SK-N-SH (cell line): Measurements from ENCODE around the gene GRK1. TPM values are rescaled to one million over a fixed set of nuclear protein-coding genes. Genes with fewer than 3 reads are reported as not detected.

Source experiments
- CTCF ChIA-PET: fragments of 300-600, 350-600 bp; formaldehyde crosslinking; extraction: SDS; loops from one replicate; lab custom pipeline; 2021; lab: Yijun Ruan, JAX
- POLR2A ChIA-PET: fragments of 350-600 bp; sonication (Branson Sonifier 250); formaldehyde crosslinking; extraction: SDS; loops from one replicate; lab custom pipeline; 2020; ENCODE audit warnings: antibody characterized with exemption, inconsistent platforms; lab: Yijun Ruan, JAX
- DNase-seq: peaks from one replicate; pipeline ENCODE4 v3.0.0; 2012
- H2AFZ ChIP-seq: fragments of 200-600 bp; sonication (generic); 2 replicates; pipeline ENCODE4 v1.8.1; 2016; ENCODE audit warnings: antibody characterized with exemption, mild to moderate bottlenecking, low read depth
- H3F3A ChIP-seq: fragments of 200-600 bp; sonication (generic); replicated peaks from 2 replicates; pipeline ENCODE3; 2016; ENCODE audit warnings: antibody characterized with exemption, mild to moderate bottlenecking; ENCODE audit not compliant: insufficient read depth
- H3K27ac ChIP-seq, 2 experiments: fragments of 200-500 bp in 1 of 2; fragments of 200-600 bp in 1 of 2; sonication (Bioruptor generic) in 1 of 2; sonication (generic), shearing (Covaris generic) in 1 of 2; 2 replicates each; pipeline versions ENCODE4 v1.5.1 to v1.6.1; 2014 to 2016; ENCODE audit warnings: low read depth in 2 of 2, inconsistent platforms in 1 of 2, low read length in 1 of 2, mild to moderate bottlenecking in 1 of 2, mixed read lengths in 1 of 2
- H3K27me3 ChIP-seq: fragments of 200-600 bp; sonication (generic), shearing (Covaris generic); 2 replicates; pipeline ENCODE4 v1.6.1; 2016; ENCODE audit warnings: mixed run types; ENCODE audit not compliant: insufficient read depth
- H3K36me3 ChIP-seq, 2 experiments: fragments of 200-500 bp in 1 of 2; fragments of 200-600 bp in 1 of 2; sonication (Bioruptor generic) in 1 of 2; sonication (generic) in 1 of 2; replicated peaks in 1 of 2; 2 replicates each; pipeline versions ENCODE3 to v1.5.1; 2014 to 2016; ENCODE audit warnings: low read length in 1 of 2, mild to moderate bottlenecking in 1 of 2; ENCODE audit not compliant: insufficient read depth in 2 of 2, control insufficient read depth in 1 of 2
- H3K4me1 ChIP-seq, 2 experiments: fragments of 200-500 bp in 1 of 2; fragments of 200-600 bp in 1 of 2; sonication (Bioruptor generic) in 1 of 2; sonication (generic), shearing (Covaris generic) in 1 of 2; 2 replicates each; pipeline versions ENCODE4 v1.5.1 to v1.6.1; 2014 to 2016; ENCODE audit warnings: low read depth in 1 of 2, low read length in 1 of 2, mixed run types in 1 of 2; ENCODE audit not compliant: insufficient read depth in 2 of 2, control insufficient read depth in 1 of 2
- H3K4me2 ChIP-seq: fragments of 200-600 bp; sonication (generic), shearing (Covaris generic); 2 replicates; pipeline ENCODE4 v1.6.1; 2017; ENCODE audit warnings: mixed run types
- H3K4me3 ChIP-seq, 2 experiments: fragments of 200-500 bp in 1 of 2; fragments of 200-600 bp in 1 of 2; sonication (Bioruptor generic) in 1 of 2; sonication (generic), shearing (Covaris generic) in 1 of 2; 2 replicates each; pipeline versions ENCODE4 v1.5.1 to v1.8.1; 2014 to 2016; ENCODE audit warnings: low read depth in 2 of 2, inconsistent platforms in 1 of 2, low read length in 1 of 2, mild to moderate bottlenecking in 1 of 2, mixed read lengths in 1 of 2, moderate library complexity in 1 of 2
- H3K79me2 ChIP-seq: fragments of 200-600 bp; sonication (generic); 2 replicates; pipeline ENCODE4 v1.8.1; 2017; ENCODE audit warnings: mild to moderate bottlenecking; ENCODE audit not compliant: insufficient read depth
- H3K9ac ChIP-seq: fragments of 200-600 bp; sonication (generic); 2 replicates; pipeline ENCODE4 v1.6.1; 2017; ENCODE audit warnings: mixed run types
- H3K9me2 ChIP-seq: fragments of 200-600 bp; sonication (generic); 2 replicates; pipeline ENCODE4 v1.6.1; 2017; ENCODE audit warnings: mixed run types
- H3K9me3 ChIP-seq: fragments of 200-600 bp; sonication (generic); 2 replicates; pipeline ENCODE4 v1.6.1; 2017; ENCODE audit warnings: mixed run types, mild to moderate bottlenecking, moderate library complexity
- H4K20me1 ChIP-seq: fragments of 200-600 bp; sonication (generic); 2 replicates; pipeline ENCODE4 v1.6.1; 2017; ENCODE audit warnings: mild to moderate bottlenecking, mixed run types; ENCODE audit not compliant: insufficient read depth
- CHD2 ChIP-seq: fragments of 150-350 bp; IDR thresholded peaks from 2 replicates; pipeline ENCODE4 v1.6.1; 2018; ENCODE audit warnings: low read length; ENCODE audit not compliant: partially characterized antibody
- CTCF ChIP-seq: fragments of 200-600 bp; sonication (generic); IDR thresholded peaks from 2 replicates; pipeline ENCODE4 v1.6.1; 2017; ENCODE audit warnings: antibody characterized with exemption, mild to moderate bottlenecking, moderate library complexity
- ELF1 ChIP-seq: IDR thresholded peaks from 2 replicates; pipeline ENCODE4 v1.4.0; 2012
- EP300 ChIP-seq, 2 experiments: IDR thresholded peaks; 2 replicates each; pipeline versions ENCODE4 v1.4.0 to v1.6.1; 2012; ENCODE audit warnings: borderline replicate concordance in 1 of 2, low read depth in 1 of 2, low read length in 1 of 2
- EZH2phosphoT487 ChIP-seq: fragments of 200-600 bp; sonication (generic); IDR thresholded peaks from 2 replicates; pipeline ENCODE4 v1.6.1; 2017; ENCODE audit warnings: low read depth, mixed run types, mild to moderate bottlenecking, antibody characterized with exemption, moderate library complexity, borderline replicate concordance
- FOXJ3 ChIP-seq: sonication (generic); formaldehyde crosslinking; IDR thresholded peaks from 2 replicates; pipeline ENCODE4 v1.5.1; 2020; ENCODE audit warnings: mild to moderate bottlenecking, missing genetic modification reagents
- FOXM1 ChIP-seq: IDR thresholded peaks from 2 replicates; pipeline ENCODE4 v1.4.0; 2012; ENCODE audit warnings: low read depth, mild to moderate bottlenecking
- GATA2 ChIP-seq: sonication (generic); formaldehyde crosslinking; IDR thresholded peaks from 2 replicates; pipeline ENCODE4 v1.5.0; 2020; ENCODE audit warnings: mild to moderate bottlenecking, missing genetic modification reagents
- IRF3 ChIP-seq: fragments of 150-350 bp; IDR thresholded peaks from 2 replicates; pipeline ENCODE4 v1.6.1; 2016; ENCODE audit warnings: mild to moderate bottlenecking, low read depth, low read length
- JUND ChIP-seq: IDR thresholded peaks from 2 replicates; pipeline ENCODE4 v1.4.0; 2012
- MXI1 ChIP-seq: IDR thresholded peaks from 2 replicates; pipeline ENCODE4 v1.6.1; 2012; ENCODE audit warnings: mild to moderate bottlenecking, low read depth, low read length, improper control_type of control experiment
- NRF1 ChIP-seq: IDR thresholded peaks from 2 replicates; pipeline ENCODE4 v1.6.1; 2012; ENCODE audit warnings: low read depth, mild to moderate bottlenecking, low read length
- PBX3 ChIP-seq: IDR thresholded peaks from 2 replicates; pipeline ENCODE4; 2012
- POLR2AphosphoS5 ChIP-seq: IDR thresholded peaks from 2 replicates; pipeline ENCODE4 v1.6.1; 2012; ENCODE audit warnings: low read depth, low read length
- RCOR1 ChIP-seq: fragments of 150-350 bp; IDR thresholded peaks from 2 replicates; pipeline ENCODE4 v1.6.1; 2017; ENCODE audit warnings: antibody characterized with exemption, low read length
- REST ChIP-seq: IDR thresholded peaks from 2 replicates; pipeline ENCODE4 v1.6.1; 2012; ENCODE audit warnings: mild to moderate bottlenecking, low read depth, low read length, moderate library complexity
- RXRA ChIP-seq: IDR thresholded peaks from 2 replicates; pipeline ENCODE4 v1.4.0; 2012; ENCODE audit warnings: low read depth, mild to moderate bottlenecking, borderline replicate concordance
- SIN3A ChIP-seq: IDR thresholded peaks from 2 replicates; pipeline ENCODE4 v1.6.1; 2012; ENCODE audit warnings: low read depth, mild to moderate bottlenecking, low read length, moderate library complexity, borderline replicate concordance
- TCF12 ChIP-seq: IDR thresholded peaks from 2 replicates; pipeline ENCODE4 v1.4.0; 2012
- USF1 ChIP-seq: IDR thresholded peaks from 2 replicates; pipeline ENCODE4 v1.4.0; 2012; ENCODE audit warnings: low read depth, borderline replicate concordance
- USF2 ChIP-seq: fragments of 150-350 bp; IDR thresholded peaks from 2 replicates; pipeline ENCODE4 v1.6.1; 2017; ENCODE audit warnings: antibody characterized with exemption, low read length, low read depth, borderline replicate concordance
- WGBS: methylation state at CpG from one replicate; pipeline ENCODE4 v1.1.6; 2017; ENCODE audit warnings: low lambda C conversion rate; 5-methylcytosine and 5-hydroxymethylcytosine counted together
- polyA plus RNA-seq, 3 experiments: library from polyadenylated mRNA; depleted of rRNA; stranded (reverse); fragments of >200 nt; gene quantifications; 2 replicates each; pipeline ENCODE4 v1.2.3, GENCODE V29; 2012

Gene GRK1
- polyA plus RNA-seq, 1 of the 3 experiments (the other 2 are of a cell fraction), result 0.12 TPM

GRCh38 chr13:113783200-113783881, 116.3 kb downstream of the GRK1 start (continued):
- no peak for TF ChIP-seq REST
- no peak for TF ChIP-seq SIN3A
- no peak for TF ChIP-seq IRF3
- no peak for TF ChIP-seq FOXM1
- TF ChIP-seq RXRA, result no peak
- no peak for TF ChIP-seq TCF12
- no peak for TF ChIP-seq CHD2
- TF ChIP-seq POLR2AphosphoS5, result no peak
- no peak for TF ChIP-seq EP300 (IDR thresholded peaks at IDR 0.05; ENCODE audit: borderline replicate concordance in 1 of 2, low read depth in 1 of 2, low read length in 1 of 2)
- TF ChIP-seq MXI1, result no peak
- TF ChIP-seq, all 33 proteins: peak for 0

GRCh38 chr13:113783966-113784644, 117.1 kb downstream of the GRK1 start:
- H3F3A ChIP-seq, result peaks cover 7% of the 10 kb centered on the region
- H3K9me2 ChIP-seq, result no peaks in the 10 kb centered on the region; the same call in 1 of the 2 replicates
- no peaks in the 10 kb centered on the region; a peak in 1 of 4 replicates for H3K4me1 ChIP-seq
- no peak overlapping the region for H2AFZ ChIP-seq
- H3K9ac ChIP-seq, result no peak overlapping the region
- no peak overlapping the region for H3K4me3 ChIP-seq
- POLR2A ChIA-PET, result no interaction called here
- no peaks in the 10 kb centered on the region for H3K36me3 ChIP-seq
- H3K9me3 ChIP-seq, result no peaks in the 10 kb centered on the region
- WGBS, result 76% methylated on average over 10 of the region's 10 CpGs
- no peak overlapping the region for H3K27ac ChIP-seq
- H3K27me3 ChIP-seq, result no peaks in the 10 kb centered on the region
- CTCF ChIA-PET, result no interaction called here
- H3K4me2 ChIP-seq, result no peak overlapping the region
- no peak for DNase-seq
- H3K79me2 ChIP-seq, result no peaks in the 10 kb centered on the region
- H4K20me1 ChIP-seq, result no peaks in the 10 kb centered on the region
- TF ChIP-seq SIN3A, result no peak
- no peak for TF ChIP-seq NRF1
- TF ChIP-seq ELF1, result no peak
- TF ChIP-seq FOXM1, result no peak
- TF ChIP-seq FOXJ3, result no peak
- no peak for TF ChIP-seq CTCF
- no peak for TF ChIP-seq MXI1
- TF ChIP-seq RCOR1, result no peak
- TF ChIP-seq USF2, result no peak
- no peak for TF ChIP-seq USF1
- no peak for TF ChIP-seq EZH2phosphoT487
- TF ChIP-seq GATA2, result no peak
- no peak for TF ChIP-seq PBX3
- no peak for TF ChIP-seq JUND
- TF ChIP-seq POLR2AphosphoS5, result no peak
